T follicular helper cell (primary cell): Measurements from ENCODE around the gene TLCD3B.

Experiments used
- DNase-seq: peaks from one replicate; pipeline ENCODE4 v3.0.0-alpha.2; 2020; ENCODE audit warnings: low read depth

TLCD3B gene

DNA sequence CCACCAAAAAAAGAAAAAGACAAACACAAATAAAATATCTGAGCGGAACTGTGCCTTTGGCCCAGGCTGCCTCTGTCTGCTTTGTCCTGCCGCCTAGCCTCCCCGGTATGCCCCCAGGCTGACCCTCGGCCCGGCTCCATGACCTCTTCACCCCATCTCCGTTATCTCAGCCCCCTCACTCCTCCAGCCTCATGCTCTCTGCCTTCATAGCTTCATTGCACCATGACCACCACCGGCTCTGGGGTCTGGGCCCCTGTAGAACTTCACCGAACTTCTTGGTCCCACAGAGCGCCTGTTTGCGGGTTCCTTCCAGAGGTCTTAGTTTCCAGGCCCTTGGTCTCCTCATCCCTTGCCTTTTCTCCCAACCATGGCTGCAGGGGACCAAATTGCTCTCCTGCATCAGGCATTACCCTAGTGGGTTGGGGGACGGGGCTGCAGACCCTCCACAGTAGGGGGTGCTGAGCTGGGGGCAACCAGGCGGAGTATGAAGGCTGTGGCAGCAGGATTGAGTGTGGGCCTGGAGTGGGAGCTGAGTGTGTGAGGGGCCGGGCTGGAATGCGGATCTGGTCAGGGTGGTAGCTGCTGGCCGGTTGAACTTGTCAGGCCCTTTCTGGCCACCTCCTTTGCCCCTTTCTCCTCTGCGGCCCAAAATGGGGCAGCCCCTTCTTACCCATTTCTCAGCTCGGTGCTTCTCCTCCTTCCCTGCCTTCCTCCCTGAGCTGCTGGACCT, 42.6 kb downstream of the TLCD3B start:
- DNase-seq, result no peak

DNA sequence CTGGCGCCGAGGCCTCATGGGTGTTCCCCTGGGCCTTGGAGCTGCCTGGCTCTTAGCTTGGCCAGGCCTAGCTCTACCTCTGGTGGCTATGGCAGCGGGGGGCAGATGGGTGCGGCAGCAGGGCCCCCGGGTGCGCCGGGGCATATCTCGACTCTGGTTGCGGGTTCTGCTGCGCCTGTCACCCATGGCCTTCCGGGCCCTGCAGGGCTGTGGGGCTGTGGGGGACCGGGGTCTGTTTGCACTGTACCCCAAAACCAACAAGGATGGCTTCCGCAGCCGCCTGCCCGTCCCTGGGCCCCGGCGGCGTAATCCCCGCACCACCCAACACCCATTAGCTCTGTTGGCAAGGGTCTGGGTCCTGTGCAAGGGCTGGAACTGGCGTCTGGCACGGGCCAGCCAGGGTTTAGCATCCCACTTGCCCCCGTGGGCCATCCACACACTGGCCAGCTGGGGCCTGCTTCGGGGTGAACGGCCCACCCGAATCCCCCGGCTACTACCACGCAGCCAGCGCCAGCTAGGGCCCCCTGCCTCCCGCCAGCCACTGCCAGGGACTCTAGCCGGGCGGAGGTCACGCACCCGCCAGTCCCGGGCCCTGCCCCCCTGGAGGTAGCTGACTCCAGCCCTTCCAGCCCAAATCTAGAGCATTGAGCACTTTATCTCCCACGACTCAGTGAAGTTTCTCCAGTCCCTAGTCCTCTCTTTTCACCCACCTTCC, 43.5 kb downstream of the TLCD3B start:
- no peak for DNase-seq

DNA sequence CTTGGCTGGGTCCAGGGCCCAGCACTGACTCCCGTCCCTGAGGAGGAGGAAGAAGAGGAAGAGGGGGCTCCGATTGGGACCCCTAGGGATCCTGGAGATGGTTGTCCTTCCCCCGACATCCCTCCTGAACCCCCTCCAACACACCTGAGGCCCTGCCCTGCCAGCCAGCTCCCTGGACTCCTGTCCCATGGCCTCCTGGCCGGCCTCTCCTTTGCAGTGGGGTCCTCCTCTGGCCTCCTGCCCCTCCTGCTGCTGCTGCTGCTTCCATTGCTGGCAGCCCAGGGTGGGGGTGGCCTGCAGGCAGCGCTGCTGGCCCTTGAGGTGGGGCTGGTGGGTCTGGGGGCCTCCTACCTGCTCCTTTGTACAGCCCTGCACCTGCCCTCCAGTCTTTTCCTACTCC, 44.1 kb downstream of the TLCD3B start:
- no peak for DNase-seq

DNA sequence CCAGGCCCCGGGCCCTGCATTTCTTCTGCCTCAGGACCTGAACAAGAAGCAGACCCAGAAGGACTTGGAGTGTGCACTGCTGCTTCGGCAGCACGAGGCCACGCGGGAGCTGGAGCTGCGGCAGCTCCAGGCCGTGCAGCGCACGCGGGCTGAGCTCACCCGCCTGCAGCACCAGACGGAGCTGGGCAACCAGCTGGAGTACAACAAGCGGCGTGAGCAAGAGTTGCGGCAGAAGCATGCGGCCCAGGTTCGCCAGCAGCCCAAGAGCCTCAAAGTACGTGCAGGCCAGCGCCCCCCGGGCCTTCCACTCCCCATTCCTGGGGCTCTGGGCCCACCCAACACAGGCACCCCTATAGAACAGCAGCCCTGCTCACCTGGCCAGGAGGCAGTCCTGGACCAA, 44.8 kb downstream of the TLCD3B start:
- DNase-seq, result no peak

DNA sequence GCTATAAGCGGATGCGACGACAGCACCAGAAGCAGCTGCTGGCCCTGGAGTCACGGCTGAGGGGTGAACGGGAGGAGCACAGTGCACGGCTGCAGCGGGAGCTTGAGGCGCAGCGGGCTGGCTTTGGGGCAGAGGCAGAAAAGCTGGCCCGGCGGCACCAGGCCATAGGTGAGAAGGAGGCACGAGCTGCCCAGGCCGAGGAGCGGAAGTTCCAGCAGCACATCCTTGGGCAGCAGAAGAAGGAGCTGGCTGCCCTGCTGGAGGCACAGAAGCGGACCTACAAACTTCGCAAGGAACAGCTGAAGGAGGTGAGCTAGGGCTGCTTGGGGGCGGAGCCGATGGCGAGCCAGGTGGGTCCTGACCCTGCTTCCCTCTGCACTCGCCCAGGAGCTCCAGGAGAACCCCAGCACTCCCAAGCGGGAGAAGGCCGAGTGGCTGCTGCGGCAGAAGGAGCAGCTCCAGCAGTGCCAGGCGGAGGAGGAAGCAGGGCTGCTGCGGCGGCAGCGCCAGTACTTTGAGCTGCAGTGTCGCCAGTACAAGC, 45.7 kb downstream of the TLCD3B start:
- no peak for DNase-seq

DNA sequence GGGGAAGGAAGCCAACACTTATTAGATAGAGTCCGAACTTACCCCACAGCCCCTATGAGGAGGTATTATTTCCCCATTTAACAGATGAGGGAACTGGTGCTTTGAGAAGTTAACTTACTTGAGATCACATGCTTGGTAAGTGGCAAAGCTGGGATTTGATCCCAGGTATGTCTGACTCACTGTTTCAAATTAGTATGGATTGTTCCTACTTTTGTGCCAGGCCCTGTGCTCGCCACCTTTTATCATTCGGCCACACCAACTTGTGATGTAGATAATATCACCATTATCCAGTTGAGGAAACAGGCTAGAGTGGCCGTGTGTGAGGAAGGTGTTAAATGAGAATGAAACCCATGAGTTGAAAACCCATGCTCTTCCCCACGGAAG, 46.3 kb downstream of the TLCD3B start:
- DNase-seq, result no peak

DNA sequence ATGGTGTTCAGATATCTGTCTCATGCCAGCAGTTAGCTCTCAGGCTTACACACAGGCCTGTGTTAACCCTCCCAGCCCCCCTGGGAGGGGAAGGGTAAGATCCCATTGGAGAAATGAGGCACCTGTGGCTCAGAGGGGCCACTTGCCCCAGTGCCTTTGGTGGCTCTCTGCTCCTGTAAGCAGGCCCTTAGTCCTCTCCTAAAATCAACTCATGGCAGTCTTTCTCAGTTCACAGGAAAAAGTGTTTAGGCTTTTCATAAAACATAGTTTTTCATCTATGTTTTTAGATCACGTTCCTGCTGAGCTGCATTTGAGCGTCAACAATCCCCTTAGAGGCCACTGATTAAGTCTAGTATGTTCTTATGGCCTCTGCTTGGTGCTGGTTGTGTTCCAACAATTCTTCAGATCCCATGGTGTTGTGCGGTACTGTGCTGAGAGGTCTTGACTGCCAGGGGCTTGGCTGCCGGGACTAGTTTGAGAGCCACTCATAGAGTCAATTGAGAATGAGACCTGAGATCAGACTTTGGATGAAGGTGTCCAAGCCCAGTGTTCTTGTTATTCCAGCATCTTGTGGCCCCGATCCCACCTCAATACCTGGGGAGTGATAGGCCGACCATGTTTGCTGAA, 46.8 kb downstream of the TLCD3B start:
- DNase-seq, result no peak

DNA sequence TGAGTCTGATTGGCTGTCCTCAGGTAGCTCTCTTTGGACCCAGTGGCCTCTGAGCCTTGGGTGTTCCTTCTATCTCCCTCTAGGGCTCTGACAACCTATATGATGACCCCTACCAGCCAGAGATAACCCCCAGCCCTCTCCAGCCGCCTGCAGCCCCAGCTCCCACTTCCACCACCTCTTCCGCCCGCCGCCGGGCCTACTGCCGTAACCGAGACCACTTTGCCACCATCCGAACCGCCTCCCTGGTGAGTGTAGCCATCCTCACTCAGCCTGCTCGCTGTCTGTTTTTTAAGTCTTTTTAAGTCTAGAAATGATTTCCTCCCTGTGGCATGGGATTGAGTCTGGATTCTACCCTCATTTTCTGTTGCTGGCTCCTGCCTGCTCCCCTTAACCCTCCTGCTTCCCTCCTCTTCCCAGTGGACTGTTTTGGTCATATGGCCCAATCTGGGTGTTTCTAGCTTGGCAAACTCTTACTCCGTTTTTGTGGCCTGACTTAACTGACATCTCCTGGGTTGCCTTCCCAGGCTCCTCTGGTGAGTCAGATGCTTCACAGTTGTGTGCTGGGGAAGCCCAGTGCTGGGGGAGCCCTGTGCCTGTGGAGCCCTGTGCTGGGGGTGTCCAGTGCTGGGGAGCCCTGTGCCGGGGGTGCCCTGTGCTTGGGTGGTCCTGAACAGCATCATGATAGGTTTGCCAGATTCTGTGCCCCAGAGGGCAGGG, 47.5 kb downstream of the TLCD3B start:
- no peak for DNase-seq

DNA sequence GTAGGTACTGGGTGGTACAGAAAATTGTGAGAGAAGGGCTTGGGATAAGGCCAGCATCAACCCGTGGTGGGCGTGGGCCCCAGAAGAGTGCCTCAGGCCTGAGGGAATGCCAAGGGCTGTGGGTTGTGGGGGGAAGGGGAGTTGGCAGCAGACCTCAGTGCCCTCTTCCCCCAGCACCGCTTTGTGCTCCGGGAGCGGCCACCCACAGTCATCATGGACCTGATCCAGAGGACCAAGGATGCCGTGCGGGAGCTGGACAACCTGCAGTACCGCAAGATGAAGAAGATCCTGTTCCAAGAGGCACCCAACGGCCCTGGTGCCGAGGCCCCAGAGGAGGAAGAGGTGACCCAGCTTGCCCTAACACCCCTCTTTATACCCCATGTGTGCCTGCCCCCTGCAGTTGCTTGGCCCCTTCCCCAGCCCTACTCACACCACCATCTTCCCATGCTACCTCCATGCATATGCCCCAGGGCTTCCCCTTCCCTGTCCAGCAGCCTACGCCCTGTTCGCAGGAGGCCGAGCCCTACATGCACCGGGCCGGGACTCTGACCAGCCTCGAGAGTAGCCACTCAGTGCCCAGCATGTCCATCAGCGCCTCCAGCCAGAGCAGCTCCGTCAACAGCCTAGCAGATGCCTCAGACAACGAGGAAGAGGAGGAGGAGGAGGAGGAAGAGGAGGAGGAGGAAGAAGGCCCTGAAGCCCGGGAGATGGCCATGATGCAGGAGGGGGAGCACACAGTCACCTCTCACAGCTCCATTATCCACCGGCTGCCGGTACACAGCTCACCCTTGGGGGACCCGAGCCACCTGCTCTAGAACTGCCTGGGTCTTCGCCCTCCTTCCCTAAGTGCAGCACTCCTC, 48.3 kb downstream of the TLCD3B start:
- DNase-seq, result no peak

DNA sequence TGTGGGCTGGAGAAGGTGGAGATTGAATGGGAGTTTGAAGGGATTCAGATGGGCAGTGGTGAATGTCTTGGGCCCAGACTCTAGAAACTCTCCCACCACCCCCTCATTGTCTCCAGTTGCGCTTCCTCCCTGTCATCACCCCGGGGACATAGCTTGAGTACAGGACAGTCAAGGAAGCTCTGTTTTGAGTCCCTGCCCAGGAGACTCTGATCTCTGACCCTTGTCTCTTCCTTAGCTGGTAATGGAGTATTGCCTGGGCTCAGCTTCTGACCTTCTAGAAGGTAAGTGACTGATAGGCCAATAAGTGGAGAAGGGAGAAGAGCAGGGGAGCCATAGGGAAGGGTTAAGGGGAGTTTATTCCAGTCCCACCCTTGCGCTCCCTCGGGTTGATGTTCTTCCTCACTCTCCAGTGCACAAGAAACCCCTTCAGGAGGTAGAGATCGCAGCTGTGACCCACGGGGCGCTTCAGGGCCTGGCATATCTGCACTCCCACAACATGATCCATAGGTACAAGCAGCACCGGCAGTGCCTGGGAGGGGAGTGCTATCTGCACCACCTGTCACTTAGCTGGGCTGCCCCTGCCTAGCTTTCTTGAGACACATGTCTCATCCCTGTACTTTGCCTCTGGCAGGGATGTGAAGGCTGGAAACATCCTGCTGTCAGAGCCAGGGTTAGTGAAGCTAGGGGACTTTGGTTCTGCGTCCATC, 52.4 kb downstream of the TLCD3B start:
- DNase-seq, result no peak

DNA sequence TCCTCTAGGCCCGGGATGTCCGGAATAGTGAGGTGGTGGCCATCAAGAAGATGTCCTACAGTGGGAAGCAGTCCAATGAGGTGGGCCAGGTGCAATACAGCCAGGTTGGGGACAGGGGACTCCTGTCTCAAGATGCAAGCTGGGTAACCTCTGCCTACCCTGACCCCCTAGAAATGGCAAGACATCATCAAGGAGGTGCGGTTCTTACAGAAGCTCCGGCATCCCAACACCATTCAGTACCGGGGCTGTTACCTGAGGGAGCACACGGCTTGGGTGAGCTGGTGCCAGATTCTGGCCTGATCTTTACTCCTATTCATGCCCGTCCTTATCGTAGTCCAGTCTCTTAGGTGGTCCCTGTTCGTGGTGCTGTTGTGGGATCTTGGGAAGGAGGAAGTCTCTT, 53.0 kb downstream of the TLCD3B start:
- no peak for DNase-seq

DNA sequence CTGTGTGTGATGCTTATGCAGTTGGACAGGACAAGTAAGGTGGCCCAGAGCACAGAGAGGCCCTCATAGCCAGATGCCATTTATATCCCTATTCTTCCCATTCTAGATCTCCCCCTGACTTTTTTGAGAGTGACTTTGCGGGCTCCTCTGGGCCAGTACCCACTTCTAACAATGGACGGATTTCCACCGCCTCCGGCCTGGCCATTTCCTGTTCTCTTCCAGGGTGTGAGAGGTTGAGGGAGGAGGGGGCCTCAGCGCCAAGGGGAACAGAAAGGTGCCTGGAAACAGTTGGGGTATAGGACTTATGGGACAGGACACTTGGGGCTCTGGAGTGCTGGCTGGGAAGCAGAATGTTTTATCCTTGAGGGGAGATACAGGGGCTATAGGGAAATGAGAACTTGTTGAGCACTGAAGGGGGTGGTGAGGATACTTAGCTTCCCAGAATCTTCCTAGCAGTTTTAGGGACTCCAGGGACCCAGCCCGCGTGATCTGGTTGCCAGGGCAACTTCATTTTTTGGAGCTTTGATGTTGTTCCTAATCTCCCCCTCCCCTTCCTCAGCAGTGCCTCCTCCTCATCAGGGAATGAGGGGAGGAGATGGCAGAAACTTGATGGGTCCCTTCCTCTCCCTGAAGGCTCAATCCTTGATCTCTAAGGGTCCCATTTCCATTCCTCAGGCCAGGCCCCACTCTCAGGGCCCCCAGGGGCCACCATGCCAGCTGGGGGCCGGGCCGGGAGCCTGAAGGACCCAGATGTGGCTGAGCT, 53.8 kb downstream of the TLCD3B start:
- no peak for DNase-seq

DNA sequence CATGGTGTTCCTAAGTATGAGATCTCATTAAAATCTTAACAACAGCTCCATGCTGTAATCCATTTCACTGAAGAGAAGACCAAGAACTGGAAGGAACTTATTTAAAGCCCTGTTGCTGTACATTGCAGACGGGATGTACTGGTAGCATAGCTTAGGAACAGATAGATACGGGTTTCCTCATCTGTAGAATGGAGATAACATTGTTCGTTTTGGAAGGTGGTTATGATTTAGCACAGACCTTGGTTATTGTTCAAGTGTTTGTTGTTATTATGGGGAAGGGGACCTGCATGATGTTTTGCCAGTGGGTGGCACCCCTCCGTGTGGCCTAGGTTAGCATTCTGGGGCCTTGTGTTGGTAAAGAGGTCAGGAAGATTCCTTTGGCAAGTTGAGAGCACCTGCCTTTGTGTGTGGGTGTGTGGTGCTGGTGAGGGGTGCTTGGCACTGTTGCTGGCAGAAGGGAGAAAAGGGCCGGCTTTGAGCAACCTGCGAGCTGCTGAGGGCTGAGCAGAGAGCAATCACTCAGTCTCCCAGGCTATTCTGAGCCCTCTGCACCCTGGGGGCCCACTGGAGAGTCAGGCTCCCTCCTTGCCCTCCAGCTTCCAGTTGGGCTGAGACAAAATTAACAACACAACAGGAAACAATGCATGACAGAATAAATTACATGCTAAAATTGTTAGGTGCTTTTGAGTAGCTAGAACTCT, 55.1 kb downstream of the TLCD3B start:
- DNase-seq, result no peak

DNA sequence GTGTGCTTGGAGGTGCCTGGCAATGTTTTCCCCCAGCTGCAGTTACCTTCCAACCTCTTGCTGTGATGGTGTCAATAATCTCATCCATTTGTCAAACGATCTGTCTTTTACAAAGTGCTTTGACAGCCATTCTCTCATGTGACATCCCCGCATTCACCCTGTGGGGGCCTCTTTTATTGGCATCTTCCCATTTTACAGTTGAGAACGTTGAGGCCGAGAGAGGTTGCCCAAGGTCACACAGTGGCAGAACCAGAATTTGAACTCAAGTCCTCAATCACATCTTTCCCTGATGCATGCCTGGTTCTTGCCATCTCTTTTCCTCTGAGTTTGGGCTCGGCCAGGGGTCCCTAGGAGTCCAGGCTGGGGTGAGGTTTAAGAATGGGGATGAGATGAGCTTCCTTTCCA, 55.9 kb downstream of the TLCD3B start:
- DNase-seq, result no peak
